ENCODE data around the gene MAIP1.

The MAIP1 gene

DNA sequence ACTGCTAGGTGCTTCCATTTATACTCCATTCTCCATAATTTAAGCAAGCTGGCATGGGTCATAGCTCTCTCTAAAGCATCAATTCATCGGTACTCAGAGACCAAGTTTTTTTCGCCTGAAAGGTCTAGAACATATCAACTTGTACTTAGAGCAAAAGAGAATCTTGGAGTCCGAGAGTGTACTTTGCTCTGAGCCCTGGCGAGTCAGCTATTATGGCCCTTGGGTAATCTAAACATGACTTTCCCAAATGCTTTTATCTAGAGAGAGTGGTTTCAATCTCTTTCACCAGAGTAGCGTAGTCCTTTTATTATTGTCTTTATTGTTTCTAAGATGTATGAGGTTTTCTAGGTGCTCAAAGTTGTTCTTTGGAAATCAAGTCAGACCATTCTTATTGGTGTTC lies 34.4 kb downstream of the MAIP1 start:
- Mint-ChIP-seq H3K27me3 (no peaks in the 10 kb centered on the region), H3K36me3 (ENCODE audit: low read depth) (no peaks in the 10 kb centered on the region), H3K4me1 (no peaks in the 10 kb centered on the region), H3K9me3 (no peaks in the 10 kb centered on the region), H3K4me3 (no peak overlapping the region), H3K27ac (no peak overlapping the region)
- ATAC-seq, result no peak
- DNase-seq, result no peak

GRCh38 chr2:199991691-199992090 lies 36.3 kb downstream of the MAIP1 start:
- ATAC-seq, result no peak
- no peaks in the 10 kb centered on the region for H3K4me1 Mint-ChIP-seq
- no peak overlapping the region for H3K4me3 Mint-ChIP-seq
- H3K27me3 Mint-ChIP-seq, result no peaks in the 10 kb centered on the region
- no peaks in the 10 kb centered on the region for H3K36me3 Mint-ChIP-seq (ENCODE audit: low read depth)
- H3K27ac Mint-ChIP-seq, result no peak overlapping the region
- no peaks in the 10 kb centered on the region for H3K9me3 Mint-ChIP-seq
- DNase-seq, result no peak

DNA sequence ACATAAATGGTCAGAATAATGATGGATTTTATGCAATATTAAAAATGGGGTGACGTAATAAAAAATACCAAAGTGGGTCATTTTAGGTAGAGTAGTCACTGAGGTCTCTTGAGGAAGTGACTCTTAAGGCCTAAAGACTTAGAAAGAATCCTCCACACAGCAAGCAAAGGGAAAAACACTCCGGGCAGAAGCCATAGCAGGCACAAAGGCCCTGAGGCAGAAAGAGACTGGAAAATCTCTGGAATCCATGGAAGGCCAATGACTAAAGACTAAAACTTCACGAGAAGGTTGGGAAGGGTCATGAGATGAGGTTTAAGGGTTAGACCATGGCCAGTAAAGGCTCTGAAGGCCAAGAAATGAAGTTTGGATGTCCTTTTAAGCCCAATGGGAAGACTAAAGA lies 36.9 kb downstream of the MAIP1 start:
- Mint-ChIP-seq H3K4me1 (no peaks in the 10 kb centered on the region), H3K9me3 (no peaks in the 10 kb centered on the region), H3K4me3 (no peak overlapping the region), H3K27me3 (no peaks in the 10 kb centered on the region), H3K36me3 (ENCODE audit: low read depth) (no peaks in the 10 kb centered on the region), H3K27ac (no peak overlapping the region)
- DNase-seq, result no peak
- ATAC-seq, result no peak

- H3K4me3 Mint-ChIP-seq, result no peak overlapping the region
- H3K4me1 Mint-ChIP-seq, result no peaks in the 10 kb centered on the region
- DNase-seq (no peak), ATAC-seq (no peak)
- H3K36me3 Mint-ChIP-seq (ENCODE audit: low read depth), result no peaks in the 10 kb centered on the region
- H3K9me3 Mint-ChIP-seq, result no peaks in the 10 kb centered on the region
- no peak overlapping the region for H3K27ac Mint-ChIP-seq
- no peaks in the 10 kb centered on the region for H3K27me3 Mint-ChIP-seq
These were observed 39.0 kb downstream of the MAIP1 start for GRCh38 chr2:199994371-199994770.

DNA sequence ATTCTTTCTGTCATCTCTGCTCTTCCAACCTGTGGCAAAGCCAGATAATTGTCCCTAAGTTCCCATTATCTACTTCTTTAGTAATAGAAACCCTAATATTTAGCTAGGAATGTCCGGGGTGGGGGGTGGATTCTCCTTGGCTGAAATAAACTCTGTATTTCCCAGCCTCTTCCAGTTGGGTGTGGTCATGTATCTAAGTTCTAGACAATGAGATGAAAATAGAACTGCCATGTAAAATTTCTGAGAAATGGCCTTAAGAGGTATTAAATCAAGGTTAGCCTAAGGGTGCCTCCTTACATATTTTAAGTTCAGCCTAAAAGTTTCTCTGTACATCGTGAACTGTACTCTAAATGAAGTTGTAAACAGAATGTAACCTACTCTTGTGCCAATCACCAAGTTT lies 39.5 kb downstream of the MAIP1 start:
- Mint-ChIP-seq H3K27me3 (no peaks in the 10 kb centered on the region), H3K9me3 (no peaks in the 10 kb centered on the region), H3K4me3 (no peak overlapping the region), H3K36me3 (ENCODE audit: low read depth) (no peaks in the 10 kb centered on the region), H3K27ac (no peak overlapping the region), H3K4me1 (no peaks in the 10 kb centered on the region)
- DNase-seq (no peak), ATAC-seq (no peak)

GRCh38 chr2:199997296-199997695 lies 41.9 kb downstream of the MAIP1 start:
- DNase-seq (no peak), ATAC-seq (no peak)
- H3K36me3 Mint-ChIP-seq (ENCODE audit: low read depth), result no peaks in the 10 kb centered on the region
- peaks cover 4% of the 10 kb centered on the region for H3K27me3 Mint-ChIP-seq
- no peak overlapping the region for H3K4me3 Mint-ChIP-seq
- no peaks in the 10 kb centered on the region for H3K4me1 Mint-ChIP-seq
- H3K9me3 Mint-ChIP-seq, result no peaks in the 10 kb centered on the region
- no peak overlapping the region for H3K27ac Mint-ChIP-seq

DNA sequence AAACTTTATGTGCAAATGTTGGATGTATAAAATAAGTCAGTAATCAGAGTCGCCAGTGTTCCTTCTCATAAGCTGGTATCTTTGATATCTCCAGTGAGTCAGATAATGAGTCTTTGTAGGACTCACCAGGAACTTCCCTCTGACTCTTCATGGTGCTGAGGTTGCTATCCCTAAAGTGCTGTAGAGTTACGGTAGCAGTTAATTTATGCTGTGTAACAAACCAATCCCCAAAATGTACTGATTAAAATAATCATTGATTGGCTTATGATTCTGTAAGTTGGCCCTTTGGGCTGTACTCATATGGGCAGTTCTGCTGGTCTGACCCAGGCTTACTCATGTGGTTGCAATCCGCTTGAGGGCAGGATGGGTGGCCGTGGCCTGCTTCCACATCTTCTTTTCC lies 43.8 kb downstream of the MAIP1 start:
- Mint-ChIP-seq H3K4me3 (no peak overlapping the region), H3K36me3 (ENCODE audit: low read depth) (no peaks in the 10 kb centered on the region), H3K27ac (no peak overlapping the region), H3K9me3 (no peaks in the 10 kb centered on the region), H3K4me1 (no peaks in the 10 kb centered on the region), H3K27me3 (peaks cover 4% of the 10 kb centered on the region)
- DNase-seq (no peak), ATAC-seq (no peak)

- Mint-ChIP-seq H3K36me3 (ENCODE audit: low read depth) (no peaks in the 10 kb centered on the region), H3K4me3 (no peak overlapping the region), H3K4me1 (no peaks in the 10 kb centered on the region), H3K27ac (no peak overlapping the region), H3K9me3 (no peaks in the 10 kb centered on the region), H3K27me3 (peaks cover 4% of the 10 kb centered on the region)
- ATAC-seq, result no peak
- no peak for DNase-seq
These were observed 45.2 kb downstream of the MAIP1 start for GRCh38 chr2:200000444-200001163.

- H3K27me3 Mint-ChIP-seq, result peaks cover 4% of the 10 kb centered on the region
- H3K36me3 Mint-ChIP-seq (ENCODE audit: low read depth), result no peaks in the 10 kb centered on the region
- H3K27ac Mint-ChIP-seq, result no peak overlapping the region
- H3K4me1 Mint-ChIP-seq, result no peaks in the 10 kb centered on the region
- peaks cover 4% of the 10 kb centered on the region for H3K9me3 Mint-ChIP-seq
- ATAC-seq (no peak), DNase-seq (no peak)
- no peak overlapping the region for H3K4me3 Mint-ChIP-seq
These were observed 48.1 kb downstream of the MAIP1 start for GRCh38 chr2:200003444-200003843.

DNA sequence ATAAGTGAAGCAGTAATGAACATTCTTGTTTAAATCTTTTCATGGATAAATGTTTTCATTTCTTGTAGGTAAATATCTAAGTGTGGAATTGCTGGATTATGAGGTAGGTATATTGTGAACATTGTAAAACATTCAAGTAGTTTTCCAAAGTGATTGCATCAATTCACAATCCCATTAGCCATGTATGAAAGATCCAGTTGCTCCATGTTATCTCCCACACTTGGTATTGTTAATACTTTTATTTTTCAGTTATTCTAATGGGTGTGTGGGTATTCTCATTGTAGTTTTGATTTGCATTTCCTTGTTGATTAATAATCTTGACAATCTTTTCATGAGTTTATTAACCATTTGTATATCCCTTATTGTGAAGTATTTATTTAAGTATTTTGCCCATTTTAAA lies 50.3 kb downstream of the MAIP1 start:
- Mint-ChIP-seq H3K9me3 (peaks cover 4% of the 10 kb centered on the region), H3K4me1 (no peaks in the 10 kb centered on the region), H3K27me3 (peaks cover 6% of the 10 kb centered on the region), H3K27ac (no peak overlapping the region), H3K4me3 (no peak overlapping the region), H3K36me3 (ENCODE audit: low read depth) (no peaks in the 10 kb centered on the region)
- ATAC-seq (no peak), DNase-seq (no peak)

- DNase-seq (no peak), ATAC-seq (no peak)
- Mint-ChIP-seq H3K4me1 (no peaks in the 10 kb centered on the region), H3K36me3 (ENCODE audit: low read depth) (no peaks in the 10 kb centered on the region), H3K9me3 (peaks cover 4% of the 10 kb centered on the region), H3K27me3 (peaks cover 3% of the 10 kb centered on the region), H3K27ac (no peak overlapping the region), H3K4me3 (no peak overlapping the region)
These were observed 51.9 kb downstream of the MAIP1 start for GRCh38 chr2:200007306-200007705.

GRCh38 chr2:200012401-200012800 lies 57.0 kb downstream of the MAIP1 start:
- ATAC-seq, result no peak
- no peaks in the 10 kb centered on the region for H3K4me1 Mint-ChIP-seq
- H3K4me3 Mint-ChIP-seq, result no peak overlapping the region
- no peaks in the 10 kb centered on the region for H3K9me3 Mint-ChIP-seq
- peaks cover 9% of the 10 kb centered on the region for H3K27me3 Mint-ChIP-seq
- no peak for DNase-seq
- no peaks in the 10 kb centered on the region for H3K36me3 Mint-ChIP-seq (ENCODE audit: low read depth)
- no peak overlapping the region for H3K27ac Mint-ChIP-seq
